A172 (cell line): ENCODE data around the gene PGAP6. TPM values are rescaled to one million over a fixed set of nuclear protein-coding genes. Genes with fewer than 3 reads are reported as not detected.
A peak's percentile ranks its signal among the peaks of the same experiment; 100 is the strongest.
"Not testable (repeated sequence)": the region's sequence is repeated elsewhere in the genome, so short reads cannot be mapped to it uniquely, and the experiment has no call there.

Experiments
- DNase-seq: peaks from one replicate; pipeline ENCODE4 v3.0.0-alpha.2; 2015; ENCODE audit warnings: low spot score
- total RNA-seq: library from RNA; depleted of rRNA; stranded (reverse); fragments of >200 nt; shearing (Covaris generic); gene quantifications from 2 replicates; pipeline ENCODE4 v1.2.3, GENCODE V29; 2014

The PGAP6 gene
- total RNA-seq, 1 experiment from 2014 or later: 46.6 TPM

GRCh38 chr16:351804-352520, 29.8 kb downstream of the PGAP6 start:
- DNase-seq: no peak

GRCh38 chr16:350203-350602, 31.6 kb downstream of the PGAP6 start:
- DNase-seq: no peak

- peak; percentile 15 for DNase-seq
Measured at GRCh38 chr16:349211-349610, 32.6 kb downstream of the PGAP6 start.

GRCh38 chr16:348495-348894, 33.3 kb downstream of the PGAP6 start:
- not testable (repeated sequence) for DNase-seq

- DNase-seq: no peak
Measured at GRCh38 chr16:347203-347602, 34.6 kb downstream of the PGAP6 start.

- DNase-seq: peak; percentile 72
Measured at GRCh38 chr16:346587-346986, 35.2 kb downstream of the PGAP6 start.

GRCh38 chr16:345772-346171, 36.0 kb downstream of the PGAP6 start:
- no peak for DNase-seq

- no peak for DNase-seq
Measured at GRCh38 chr16:342455-343213, 39.1 kb downstream of the PGAP6 start.

- DNase-seq: not testable (repeated sequence)
Measured at GRCh38 chr16:341974-342336, 39.8 kb downstream of the PGAP6 start.

GRCh38 chr16:341095-341973, 40.4 kb downstream of the PGAP6 start:
- not testable (repeated sequence) for DNase-seq

GRCh38 chr16:340370-341091, 41.2 kb downstream of the PGAP6 start:
- no peak for DNase-seq

GRCh38 chr16:339680-340079, 42.1 kb downstream of the PGAP6 start:
- no peak for DNase-seq

GRCh38 chr16:337975-338575, 43.7 kb downstream of the PGAP6 start:
- no peak for DNase-seq

GRCh38 chr16:337437-337836, 44.3 kb downstream of the PGAP6 start:
- DNase-seq: no peak

GRCh38 chr16:336269-336668, 45.5 kb downstream of the PGAP6 start:
- no peak for DNase-seq

- DNase-seq: not testable (repeated sequence)
Measured at GRCh38 chr16:334861-335632, 46.7 kb downstream of the PGAP6 start.

GRCh38 chr16:334164-334832, 47.5 kb downstream of the PGAP6 start:
- not testable (repeated sequence) for DNase-seq

GRCh38 chr16:333406-334094, 48.2 kb downstream of the PGAP6 start:
- no peak for DNase-seq

- DNase-seq: not testable (repeated sequence)
Measured at GRCh38 chr16:331181-331814, 50.5 kb downstream of the PGAP6 start.
